ENCODE data around the gene ADAMTS12. TPM values are rescaled to one million over a fixed set of nuclear protein-coding genes. Genes with fewer than 3 reads are reported as not detected.

ADAMTS12 gene
- total and polyA plus RNA-seq, 5 donors = 0.54 to 1.4 (median 1.0) TPM

DNA sequence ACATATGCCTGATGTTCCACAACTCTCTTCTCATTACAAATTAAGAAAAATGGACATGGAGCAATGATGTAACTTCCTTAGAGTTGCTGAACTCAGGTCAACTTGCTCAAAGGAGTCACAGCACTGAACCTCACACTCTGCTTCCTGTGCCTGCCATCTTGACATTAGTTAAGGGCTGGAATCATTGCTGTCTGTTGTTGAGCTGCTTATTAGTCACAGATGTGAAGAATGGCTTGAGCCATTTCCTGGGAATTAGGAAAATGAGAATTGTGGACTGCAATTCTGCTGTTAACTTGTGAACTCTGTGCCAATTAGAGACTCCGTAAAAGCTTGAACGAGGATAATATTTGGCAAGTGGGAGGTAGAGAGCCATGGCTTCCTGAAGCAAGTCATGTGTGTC, 212.0 kb downstream of the ADAMTS12 start:
- intact Hi-C loops (cut with DNase I) = no loop called here
- H3K9me3 ChIP-seq (ENCODE audit: control insufficient read depth, low read length) = no peaks in the 10 kb centered on the region
- H3K27ac ChIP-seq (ENCODE audit: low read length) = no peak overlapping the region
- ATAC-seq (no peak), DNase-seq (no peak)
- WGBS = 78% methylated on average over 2 of the region's 2 CpGs
- H3K4me1 ChIP-seq (ENCODE audit: control insufficient read depth, insufficient read depth, low read length) = no peaks in the 10 kb centered on the region
- H3K4me3 ChIP-seq (ENCODE audit: low read length) = no peak overlapping the region
- H3K27me3 ChIP-seq (ENCODE audit: control insufficient read depth, insufficient read depth) = no peaks in the 10 kb centered on the region

GRCh38 chr5:33675958-33676464, 215.8 kb downstream of the ADAMTS12 start:
- DNase-seq (no peak), ATAC-seq (no peak)
- Histone ChIP-seq H3K4me3 (ENCODE audit: low read length) (no peak overlapping the region), H3K27me3 (ENCODE audit: control insufficient read depth, insufficient read depth) (no peaks in the 10 kb centered on the region), H3K9me3 (ENCODE audit: control insufficient read depth, low read length) (no peaks in the 10 kb centered on the region), H3K27ac (ENCODE audit: low read length) (no peak overlapping the region), H3K4me1 (ENCODE audit: control insufficient read depth, insufficient read depth, low read length) (no peaks in the 10 kb centered on the region)
- intact Hi-C loops (cut with DNase I) = no loop called here
- 67% methylated on average over 3 of the region's 3 CpGs for WGBS

DNA sequence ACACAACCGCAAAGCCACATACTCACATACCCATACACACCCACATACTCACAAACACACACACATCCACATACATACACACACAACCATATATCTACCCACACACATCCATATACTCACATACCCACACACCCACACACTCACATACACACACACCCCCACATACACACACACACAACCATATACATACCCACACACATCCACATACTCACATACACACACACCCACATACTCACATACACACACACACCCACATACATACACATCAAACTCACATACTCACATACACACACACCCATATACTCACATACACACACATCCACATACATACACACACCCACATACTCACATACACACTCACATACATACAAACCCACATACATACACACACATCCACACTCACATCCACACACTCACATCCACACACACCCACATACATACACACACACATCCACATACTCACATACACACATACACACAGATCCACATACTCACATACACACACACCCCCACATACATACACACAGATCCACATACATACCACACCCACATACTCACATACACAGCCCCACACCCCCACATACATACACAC, 220.0 kb downstream of the ADAMTS12 start:
- Histone ChIP-seq H3K9me3 (ENCODE audit: control insufficient read depth, low read length) (no peaks in the 10 kb centered on the region), H3K27ac (ENCODE audit: low read length) (no peak overlapping the region), H3K4me3 (ENCODE audit: low read length) (no peak overlapping the region), H3K27me3 (ENCODE audit: control insufficient read depth, insufficient read depth) (no peaks in the 10 kb centered on the region), H3K4me1 (ENCODE audit: control insufficient read depth, insufficient read depth, low read length) (no peaks in the 10 kb centered on the region)
- intact Hi-C loops (cut with DNase I) = no loop called here
- DNase-seq (no peak), ATAC-seq (peak in 1 of 2 donors; percentile 21)
- WGBS = 96% methylated on average over 1 of the region's 1 CpG

GRCh38 chr5:33662722-33663427, 228.9 kb downstream of the ADAMTS12 start:
- Histone ChIP-seq H3K9me3 (ENCODE audit: control insufficient read depth, low read length) (peaks cover 2% of the 10 kb centered on the region), H3K27me3 (ENCODE audit: control insufficient read depth, insufficient read depth) (no peaks in the 10 kb centered on the region), H3K4me3 (ENCODE audit: low read length) (no peak overlapping the region), H3K27ac (ENCODE audit: low read length) (no peak overlapping the region), H3K4me1 (ENCODE audit: control insufficient read depth, insufficient read depth, low read length) (no peaks in the 10 kb centered on the region)
- 89% methylated on average over 8 of the region's 8 CpGs for WGBS
- intact Hi-C loops (cut with DNase I) = no loop called here
- DNase-seq = no peak
- ATAC-seq = no peak

- Histone ChIP-seq H3K4me3 (ENCODE audit: low read length) (no peak overlapping the region), H3K9me3 (ENCODE audit: control insufficient read depth, low read length) (peaks cover 2% of the 10 kb centered on the region), H3K4me1 (ENCODE audit: control insufficient read depth, insufficient read depth, low read length) (no peaks in the 10 kb centered on the region), H3K27ac (ENCODE audit: low read length) (no peak overlapping the region), H3K27me3 (ENCODE audit: control insufficient read depth, insufficient read depth) (no peaks in the 10 kb centered on the region)
- intact Hi-C loops (cut with DNase I) = no loop called here
- ATAC-seq (peak in 1 of 2 donors; percentile 73), DNase-seq (no peak)
- 50% methylated on average over 2 of the region's 2 CpGs for WGBS
Observed at GRCh38 chr5:33659526-33660169, 232.1 kb downstream of the ADAMTS12 start.

DNA sequence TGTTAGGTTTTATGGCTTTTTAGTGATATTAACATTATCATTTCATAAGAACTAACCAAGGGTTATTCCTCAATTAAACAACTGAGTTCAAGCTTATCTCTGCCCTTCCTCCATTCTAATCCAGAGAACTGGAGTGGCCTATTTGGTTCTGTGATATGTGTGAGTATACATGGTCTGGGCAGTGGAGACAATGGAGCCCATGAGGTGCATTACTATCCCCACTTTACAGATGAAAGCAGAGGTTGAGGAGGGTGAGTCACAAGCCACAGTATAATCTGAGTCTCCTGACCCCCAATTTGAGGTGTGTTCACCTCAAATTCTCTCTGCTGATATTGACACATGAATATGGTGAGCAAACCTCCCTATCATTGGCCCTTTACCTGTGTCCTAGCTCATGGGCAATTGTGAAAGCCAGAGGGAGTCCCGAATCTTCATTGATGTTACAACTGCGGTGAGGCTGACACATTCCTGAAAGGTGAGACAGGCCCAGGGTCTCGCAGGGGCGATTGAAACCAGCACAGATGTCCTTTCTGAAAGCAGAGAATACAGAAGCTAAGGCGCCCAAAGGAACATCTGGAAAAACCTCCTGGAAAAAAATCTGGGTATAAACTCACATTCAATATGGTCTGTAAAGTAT, 233.9 kb downstream of the ADAMTS12 start:
- WGBS = 86% methylated on average over 5 of the region's 5 CpGs
- Histone ChIP-seq H3K27ac (ENCODE audit: low read length) (no peak overlapping the region), H3K9me3 (ENCODE audit: control insufficient read depth, low read length) (peaks cover 2% of the 10 kb centered on the region), H3K4me1 (ENCODE audit: control insufficient read depth, insufficient read depth, low read length) (no peaks in the 10 kb centered on the region), H3K4me3 (ENCODE audit: low read length) (no peak overlapping the region), H3K27me3 (ENCODE audit: control insufficient read depth, insufficient read depth) (no peaks in the 10 kb centered on the region)
- intact Hi-C loops (cut with DNase I) = no loop called here
- ATAC-seq (no peak), DNase-seq (no peak)

DNA sequence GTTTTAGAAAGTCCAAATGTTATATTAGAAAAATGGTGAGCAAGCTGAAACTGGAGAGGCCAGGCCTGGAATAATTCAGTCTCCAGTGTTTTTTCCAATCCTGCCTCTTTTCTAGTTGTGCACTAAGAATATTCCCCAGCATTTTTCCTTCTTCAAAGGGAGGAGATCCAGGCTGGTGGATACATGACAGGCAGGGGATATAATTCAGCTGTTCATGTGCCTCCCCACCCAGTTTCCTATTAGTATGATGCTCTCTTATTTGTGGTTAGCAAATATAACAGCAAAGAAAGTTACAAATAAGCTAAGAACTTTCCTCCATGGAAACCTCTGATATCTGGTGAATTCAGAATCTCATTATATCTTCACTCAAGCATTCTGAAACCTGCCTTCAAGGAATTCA, 234.6 kb downstream of the ADAMTS12 start:
- intact Hi-C loops (cut with DNase I) = no loop called here
- no peak for ATAC-seq
- Histone ChIP-seq H3K27me3 (ENCODE audit: control insufficient read depth, insufficient read depth) (no peaks in the 10 kb centered on the region), H3K4me1 (ENCODE audit: control insufficient read depth, insufficient read depth, low read length) (no peaks in the 10 kb centered on the region), H3K4me3 (ENCODE audit: low read length) (no peak overlapping the region), H3K9me3 (ENCODE audit: control insufficient read depth, low read length) (peaks cover 2% of the 10 kb centered on the region), H3K27ac (ENCODE audit: low read length) (no peak overlapping the region)
- no peak for DNase-seq

DNA sequence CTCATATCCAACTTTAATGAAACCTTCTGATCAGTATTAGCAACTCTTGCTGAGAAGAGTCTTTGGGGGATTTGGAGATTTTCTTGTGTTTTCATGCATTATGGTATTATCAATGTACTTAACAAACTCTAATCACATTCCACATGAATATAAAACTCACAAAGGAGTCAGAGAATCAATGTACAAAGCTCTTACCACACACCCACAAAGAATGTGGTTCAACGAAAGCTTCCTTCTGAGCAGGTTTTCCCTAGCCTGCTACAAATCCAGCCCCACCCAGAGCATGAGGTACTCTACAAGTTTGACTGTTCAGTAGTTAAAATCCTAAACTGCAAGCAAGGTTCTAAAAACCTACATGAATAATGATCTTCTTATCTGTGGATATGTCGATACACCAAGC, 240.9 kb downstream of the ADAMTS12 start:
- Histone ChIP-seq H3K4me1 (ENCODE audit: control insufficient read depth, insufficient read depth, low read length) (peaks cover 5% of the 10 kb centered on the region), H3K9me3 (ENCODE audit: control insufficient read depth, low read length) (no peaks in the 10 kb centered on the region), H3K27ac (ENCODE audit: low read length) (no peak overlapping the region), H3K27me3 (ENCODE audit: control insufficient read depth, insufficient read depth) (no peaks in the 10 kb centered on the region), H3K4me3 (ENCODE audit: low read length) (no peak overlapping the region)
- DNase-seq = no peak
- ATAC-seq = no peak
- WGBS = 86% methylated on average over 2 of the region's 2 CpGs
- intact Hi-C loops (cut with DNase I) = no loop called here

- H3K27me3 ChIP-seq (ENCODE audit: control insufficient read depth, insufficient read depth) = no peaks in the 10 kb centered on the region
- intact Hi-C loops (cut with DNase I) = no loop called here
- peaks cover 5% of the 10 kb centered on the region for H3K4me1 ChIP-seq (ENCODE audit: control insufficient read depth, insufficient read depth, low read length)
- no peak overlapping the region for H3K4me3 ChIP-seq (ENCODE audit: low read length)
- no peak overlapping the region for H3K27ac ChIP-seq (ENCODE audit: low read length)
- ATAC-seq = no peak
- no peaks in the 10 kb centered on the region for H3K9me3 ChIP-seq (ENCODE audit: control insufficient read depth, low read length)
- 82% methylated on average over 10 of the region's 10 CpGs for WGBS
- no peak for DNase-seq
Observed at GRCh38 chr5:33649549-33650482, 242.0 kb downstream of the ADAMTS12 start.

DNA sequence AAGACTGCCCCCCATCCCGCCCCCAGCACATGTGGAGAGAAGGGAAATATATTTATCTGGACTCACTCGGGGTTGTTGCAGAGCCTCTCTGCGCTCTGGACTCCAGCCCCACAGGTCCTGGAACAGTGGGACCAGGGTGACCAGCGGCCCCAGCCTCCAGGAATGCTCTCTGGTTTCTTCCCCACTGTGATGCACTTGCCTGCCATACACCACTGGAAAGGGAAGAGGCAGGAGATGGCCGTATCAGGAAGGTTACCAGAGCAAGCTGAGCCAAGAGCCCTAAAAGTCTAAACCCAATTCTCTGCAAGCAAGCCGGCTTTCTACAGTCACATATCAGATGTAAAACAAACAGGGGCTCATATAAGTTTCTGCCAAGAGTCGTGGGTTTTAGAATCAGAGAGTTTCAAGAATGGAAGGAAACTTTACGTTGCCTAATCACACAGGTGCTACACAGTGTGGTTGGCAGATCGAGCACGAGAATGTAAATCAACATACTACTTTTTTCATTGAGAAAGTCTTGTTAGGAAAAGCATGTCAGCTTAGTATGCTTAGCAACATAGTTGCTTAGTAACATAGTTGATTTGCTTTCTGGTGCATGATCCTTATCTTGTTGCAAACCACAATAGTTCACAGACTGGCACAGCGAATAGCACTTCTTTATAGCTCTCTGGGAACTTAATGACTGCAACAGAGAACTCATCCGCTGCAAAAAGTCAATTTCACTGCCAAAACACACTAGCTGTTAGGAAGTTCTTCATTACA, 249.9 kb downstream of the ADAMTS12 start:
- DNase-seq = no peak
- peaks cover 8% of the 10 kb centered on the region for H3K9me3 ChIP-seq (ENCODE audit: control insufficient read depth, low read length)
- no peaks in the 10 kb centered on the region for H3K27me3 ChIP-seq (ENCODE audit: control insufficient read depth, insufficient read depth)
- H3K27ac ChIP-seq (ENCODE audit: low read length) = no peak overlapping the region
- 70% methylated on average over 12 of the region's 12 CpGs for WGBS
- H3K4me3 ChIP-seq (ENCODE audit: low read length) = no peak overlapping the region
- peaks cover 2% of the 10 kb centered on the region for H3K4me1 ChIP-seq (ENCODE audit: control insufficient read depth, insufficient read depth, low read length)
- intact Hi-C loops (cut with DNase I) = no loop called here
- ATAC-seq = no peak

Data from right cardiac atrium (tissue), 5 donors.